GM20431 (cell line): Measurements from ENCODE around the gene ALDH3B1.

Source experiments
- in situ Hi-C: fragments of 300-500 bp; cut with MseI, MboI; formaldehyde crosslinking; loops from one replicate; pipeline ENCODE4 v1.15.0; 2020; ENCODE audit warnings: low sequenced_read_pairs; ENCODE audit not compliant: unreplicated experiment

Gene ALDH3B1

GRCh38 chr11:67996622-67997474 is 13.3 kb upstream of the ALDH3B1 start:
- in situ Hi-C loops: no loop called here

GRCh38 chr11:67997475-67997921 is 12.6 kb upstream of the ALDH3B1 start:
- in situ Hi-C loops: no loop called here

DNA sequence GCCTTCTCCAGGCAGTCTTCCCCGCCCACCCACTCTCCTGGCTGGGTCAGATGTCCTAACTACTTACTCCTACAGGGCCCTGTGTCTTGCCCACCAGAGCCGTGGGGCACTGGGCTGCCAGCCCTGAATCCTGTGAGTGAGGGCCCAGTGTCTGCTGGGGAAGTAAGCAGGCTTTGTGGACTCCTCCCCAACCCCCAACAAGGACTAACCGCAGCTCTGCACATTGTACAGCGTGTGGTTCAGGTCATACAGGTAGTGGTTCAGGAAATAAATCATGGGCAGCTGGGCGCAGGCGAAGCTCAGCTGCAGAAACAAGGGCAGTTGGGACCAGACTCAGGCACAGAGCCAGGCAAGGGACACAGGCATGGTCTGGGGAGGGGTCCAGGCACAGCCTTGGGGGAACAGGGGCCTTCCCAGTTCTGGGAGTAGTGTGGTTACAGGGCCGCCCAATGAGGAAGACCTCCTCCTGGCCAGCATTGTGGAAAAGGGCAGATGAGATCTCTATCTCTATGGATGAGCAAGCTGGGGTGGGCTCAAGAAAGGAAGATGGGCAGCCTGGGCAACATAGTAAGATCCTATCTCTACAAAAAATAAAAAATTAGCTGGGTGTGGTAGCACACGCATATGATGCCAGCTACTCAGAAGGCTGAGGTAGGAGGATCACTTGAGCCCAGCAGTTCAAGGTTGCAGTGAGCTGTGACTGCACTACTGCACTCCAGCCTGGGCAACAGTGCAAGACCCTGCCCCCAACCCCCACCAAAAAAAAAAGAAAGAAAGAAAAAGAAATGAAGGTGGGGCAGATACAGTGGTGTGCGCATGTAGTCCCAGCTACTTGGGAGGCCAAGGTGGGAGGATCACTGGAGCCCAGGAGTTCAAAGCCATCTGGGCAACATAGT is 11.7 kb upstream of the ALDH3B1 start:
- in situ Hi-C loops: no loop called here

DNA sequence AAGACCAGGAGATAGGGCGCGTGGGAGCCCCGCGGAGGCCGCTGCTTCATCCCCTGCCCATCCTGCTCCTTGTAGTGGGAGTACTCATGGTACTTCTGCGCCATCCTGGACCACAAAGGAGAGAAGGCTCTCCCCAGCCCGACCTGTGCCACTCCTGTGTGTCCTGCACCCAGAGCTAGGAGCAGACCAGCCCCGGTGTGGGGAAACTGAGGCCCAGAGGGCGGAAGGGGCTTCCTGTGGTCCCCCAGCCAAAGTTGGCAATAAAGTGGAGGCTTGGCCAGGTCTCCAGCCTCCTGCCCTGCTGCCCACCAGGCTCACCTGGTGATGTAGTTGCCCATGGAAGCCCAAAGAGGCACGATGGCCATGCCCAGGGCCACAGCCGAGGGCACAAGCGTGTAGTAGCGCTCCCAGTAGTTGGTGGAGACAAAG is 10.9 kb upstream of the ALDH3B1 start:
- in situ Hi-C loops: no loop called here

- in situ Hi-C loops: loop anchor here (10.0 kb wide), 1 partner anchor 195 kb away; no protein-coding TSS in a partner anchor
Observed at GRCh38 chr11:67999704-68000103, 10.4 kb upstream of the ALDH3B1 start.

DNA sequence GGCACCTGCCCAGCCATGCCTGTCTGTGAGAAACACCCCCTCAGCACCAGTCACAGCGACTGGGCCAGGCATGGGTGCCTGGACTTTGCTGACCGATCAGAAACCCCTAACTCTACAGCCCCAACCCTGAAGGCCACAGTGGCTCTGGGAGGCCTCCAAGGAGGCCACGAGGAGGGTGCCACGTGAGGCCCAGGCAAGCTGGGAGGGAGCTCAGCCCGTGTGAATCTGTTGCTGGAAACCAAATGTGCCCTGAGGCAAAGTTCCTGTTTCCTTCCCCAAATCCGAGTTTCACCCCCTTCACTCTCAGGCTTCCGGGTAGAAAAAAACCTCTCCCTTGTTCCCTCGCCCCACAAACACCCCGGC is 7.6 kb upstream of the ALDH3B1 start:
- in situ Hi-C loops: loop anchor here (10.0 kb wide), 1 partner anchor 192 kb away; no protein-coding TSS in a partner anchor

DNA sequence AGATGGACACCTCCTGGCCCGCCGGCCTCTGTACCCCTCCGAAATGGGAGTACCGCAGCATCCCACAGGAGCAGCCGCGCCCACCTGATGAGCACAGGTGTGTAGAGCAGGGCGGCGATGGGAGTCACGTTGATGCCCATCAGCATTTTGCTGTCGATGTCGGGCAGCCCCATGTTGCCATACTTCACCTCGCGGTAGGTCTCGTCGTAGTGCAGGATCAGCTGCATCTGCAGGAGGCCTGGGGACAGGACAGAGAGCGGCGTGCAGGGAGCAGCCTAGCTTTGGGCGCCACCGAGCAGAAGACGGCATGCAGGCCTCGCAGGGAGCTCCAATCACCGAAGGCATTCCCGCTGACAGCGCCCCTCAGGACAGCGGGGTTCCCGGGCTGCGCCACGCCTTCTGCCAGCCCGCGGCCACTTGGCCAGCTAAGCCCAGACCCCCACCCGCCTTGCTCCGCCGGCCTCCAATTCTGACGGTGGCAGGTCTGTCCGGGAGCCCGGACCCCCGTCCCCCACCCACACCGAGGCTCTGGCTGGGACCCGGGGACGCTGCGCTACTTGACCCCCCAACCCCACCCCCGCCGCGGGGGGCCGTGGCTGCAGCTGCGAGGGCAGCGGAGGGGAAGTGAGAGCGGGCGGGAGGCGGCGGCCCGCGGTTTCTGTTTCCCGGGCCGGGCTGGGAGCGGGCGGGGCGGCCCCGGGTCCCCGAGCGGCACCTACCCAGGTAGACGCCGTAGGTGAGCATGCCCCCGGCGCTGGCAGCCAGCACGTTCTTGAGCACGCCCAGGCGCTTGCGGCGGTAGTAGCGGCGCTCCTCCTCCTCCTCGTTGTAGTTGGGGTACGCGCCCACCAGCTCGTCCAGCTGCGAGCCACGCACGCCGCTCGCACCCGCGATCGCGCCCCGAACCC is 6.9 kb upstream of the ALDH3B1 start:
- in situ Hi-C loops: loop anchor here (10.0 kb wide), 1 partner anchor 192 kb away; no protein-coding TSS in a partner anchor

DNA sequence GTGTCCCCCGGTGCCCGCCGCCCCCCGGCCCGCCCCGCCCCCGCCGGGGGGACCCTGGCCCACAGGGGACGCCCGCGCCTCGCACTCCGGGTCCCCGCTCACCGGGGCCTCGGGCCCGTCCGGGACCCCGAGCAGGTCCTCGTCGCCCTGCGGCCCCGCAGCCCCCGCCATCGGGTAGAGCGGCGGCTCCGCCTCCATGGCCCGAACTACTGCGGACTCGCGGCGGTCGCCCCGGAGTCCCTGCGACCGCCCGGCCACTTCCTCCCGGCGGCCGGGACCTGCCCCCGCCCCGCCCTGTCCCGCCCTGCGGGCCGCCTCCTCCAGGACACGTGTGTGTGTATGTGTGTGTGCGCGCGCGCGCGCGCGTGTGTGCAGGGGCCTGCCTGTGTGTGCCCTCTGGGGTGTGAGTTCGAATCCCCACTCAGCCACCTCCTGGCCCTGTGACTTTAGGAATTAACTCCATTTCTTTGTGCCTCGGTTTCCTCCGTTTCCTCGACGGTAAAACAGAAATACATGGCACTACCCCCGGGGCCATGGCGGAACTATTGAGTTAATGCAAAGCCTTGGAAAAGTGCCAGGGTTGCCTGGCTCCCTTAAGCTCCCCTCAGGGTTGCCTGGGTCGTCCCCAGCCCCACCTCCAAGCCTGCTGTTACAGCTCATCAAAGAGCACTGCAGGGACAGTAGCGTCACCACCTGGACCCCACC is 6.1 kb upstream of the ALDH3B1 start, which contains the start of gene UNC93B1:
TSS of gene UNC93B1 (minus strand) at position 252 of the 705 bp plus-strand sequence. CDS start at position 198, 54 bp downstream.
- in situ Hi-C loops: loop anchor here (10.0 kb wide), 1 partner anchor 191 kb away; no protein-coding TSS in a partner anchor

- in situ Hi-C loops: loop anchor here (10.0 kb wide), 1 partner anchor 190 kb away; no protein-coding TSS in a partner anchor
Observed at GRCh38 chr11:68004551-68005335, 5.4 kb upstream of the ALDH3B1 start.

DNA sequence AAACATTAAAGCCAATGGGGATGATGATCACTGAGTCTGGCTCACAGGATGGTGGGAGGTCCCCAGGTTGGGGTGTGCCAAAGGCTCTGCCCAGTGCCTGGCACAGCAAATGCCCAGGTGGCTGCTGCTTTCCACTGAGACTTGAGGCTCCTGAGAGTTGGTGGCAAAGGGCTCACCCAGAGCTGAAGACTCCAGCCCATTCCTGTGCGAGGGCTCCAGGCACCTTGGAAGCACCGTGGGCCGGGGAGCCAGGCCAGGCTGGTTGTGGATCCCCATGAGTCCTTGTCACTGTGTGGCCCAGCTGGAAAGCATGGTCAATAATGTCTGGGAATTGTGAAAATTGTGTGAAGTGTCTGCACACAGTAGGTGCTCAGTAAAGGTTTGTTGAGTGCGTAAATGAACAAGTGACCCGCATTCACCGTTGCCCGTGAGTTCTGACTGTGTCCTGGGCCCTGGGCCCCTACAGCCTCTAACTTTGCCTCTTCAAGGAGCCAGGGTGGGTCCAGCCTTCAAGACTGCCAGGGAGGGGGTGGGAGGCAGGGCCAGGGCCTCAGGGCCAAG is 3.4 kb upstream of the ALDH3B1 start:
- in situ Hi-C loops: loop anchor here (10.0 kb wide), 1 partner anchor 188 kb away; no protein-coding TSS in a partner anchor

DNA sequence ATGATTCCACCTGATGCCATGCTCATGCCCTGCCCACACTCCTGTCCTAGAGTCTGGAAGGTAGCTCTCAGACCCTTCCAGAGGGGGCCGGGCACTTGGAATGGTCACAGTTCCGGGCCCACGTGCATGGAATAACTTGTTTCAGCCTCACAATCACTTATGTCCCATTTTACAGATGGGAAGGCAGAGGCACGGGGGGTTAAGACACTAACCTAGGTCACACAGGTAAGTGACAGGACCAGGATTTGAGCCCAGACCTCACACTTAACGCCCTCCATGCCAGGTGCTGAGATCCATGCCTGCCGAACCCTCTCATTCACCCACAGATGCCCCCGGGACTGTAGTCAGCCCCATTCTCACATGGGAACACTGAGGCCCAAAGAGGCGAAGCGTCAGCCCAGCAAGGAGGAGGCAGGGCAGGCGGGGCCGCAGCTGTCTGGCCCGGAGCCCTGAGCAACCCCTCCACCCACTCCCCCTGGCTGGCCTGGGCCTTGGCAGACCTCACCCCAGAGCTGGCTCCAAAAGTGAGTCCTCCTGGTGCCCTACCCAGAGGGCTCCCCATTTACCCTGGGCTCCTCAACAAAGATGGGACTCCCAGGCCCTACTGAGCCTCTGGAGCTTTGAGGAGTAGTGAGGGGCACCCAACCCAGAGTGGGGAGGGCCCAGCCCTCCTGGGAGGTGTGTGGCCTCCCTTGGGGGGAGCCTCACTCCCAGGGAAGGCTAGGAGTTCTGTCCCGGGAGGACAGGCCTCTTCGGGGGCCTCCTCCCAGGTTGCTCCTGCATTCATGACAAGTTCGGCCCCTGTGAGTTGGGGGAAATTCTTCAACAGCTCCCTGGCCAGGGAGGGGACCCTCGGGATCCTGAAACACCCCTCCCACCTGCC is 2.4 kb upstream of the ALDH3B1 start:
- in situ Hi-C loops: loop anchor here (10.0 kb wide), 1 partner anchor 187 kb away; no protein-coding TSS in a partner anchor

DNA sequence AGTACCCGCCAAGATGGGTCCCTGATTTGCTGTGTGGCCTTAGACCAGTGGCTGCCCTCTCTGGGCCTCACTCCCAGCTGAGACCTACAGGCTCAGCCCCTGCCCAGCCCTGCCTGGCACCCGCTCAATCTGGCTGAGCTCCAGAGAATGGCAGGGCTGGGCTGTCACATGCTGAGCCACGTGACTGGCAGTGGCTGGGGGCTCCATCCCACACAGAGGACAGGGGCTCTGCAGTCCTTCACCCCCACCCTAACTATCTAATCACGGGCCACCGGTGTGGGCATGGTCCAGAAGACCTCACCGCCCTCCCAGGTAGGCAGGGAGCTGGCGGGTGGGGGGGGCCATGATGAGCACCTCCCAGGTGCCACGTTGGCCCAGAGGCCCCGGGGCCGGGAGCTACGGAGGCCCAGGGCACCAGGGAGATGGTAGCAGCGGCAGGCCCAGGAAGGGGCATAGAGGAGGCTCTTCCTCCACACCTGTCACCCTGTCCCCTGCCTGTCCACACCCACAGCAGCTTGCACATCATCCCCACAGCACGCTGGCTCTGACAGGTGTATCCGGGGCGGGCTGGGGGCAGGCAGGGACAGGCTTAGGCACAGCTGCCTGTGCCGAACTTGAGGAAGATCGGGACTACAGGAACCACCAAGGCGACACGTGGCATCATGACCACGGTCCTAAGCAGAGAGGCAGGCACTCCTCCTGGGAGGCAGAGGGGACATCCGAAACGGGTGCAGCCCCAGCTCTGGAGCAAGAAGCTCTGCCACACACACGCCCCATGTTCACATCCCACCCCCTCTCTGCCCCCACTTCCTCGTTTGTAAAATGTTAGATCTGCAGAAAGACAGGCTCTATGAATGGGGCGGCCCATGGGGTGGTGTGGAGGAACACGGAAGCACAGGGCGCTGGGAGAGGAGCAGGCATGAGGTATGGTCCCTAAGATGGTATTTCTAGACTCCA is 1.5 kb upstream of the ALDH3B1 start:
- in situ Hi-C loops: loop anchor here (10.0 kb wide), 1 partner anchor 186 kb away; no protein-coding TSS in a partner anchor

DNA sequence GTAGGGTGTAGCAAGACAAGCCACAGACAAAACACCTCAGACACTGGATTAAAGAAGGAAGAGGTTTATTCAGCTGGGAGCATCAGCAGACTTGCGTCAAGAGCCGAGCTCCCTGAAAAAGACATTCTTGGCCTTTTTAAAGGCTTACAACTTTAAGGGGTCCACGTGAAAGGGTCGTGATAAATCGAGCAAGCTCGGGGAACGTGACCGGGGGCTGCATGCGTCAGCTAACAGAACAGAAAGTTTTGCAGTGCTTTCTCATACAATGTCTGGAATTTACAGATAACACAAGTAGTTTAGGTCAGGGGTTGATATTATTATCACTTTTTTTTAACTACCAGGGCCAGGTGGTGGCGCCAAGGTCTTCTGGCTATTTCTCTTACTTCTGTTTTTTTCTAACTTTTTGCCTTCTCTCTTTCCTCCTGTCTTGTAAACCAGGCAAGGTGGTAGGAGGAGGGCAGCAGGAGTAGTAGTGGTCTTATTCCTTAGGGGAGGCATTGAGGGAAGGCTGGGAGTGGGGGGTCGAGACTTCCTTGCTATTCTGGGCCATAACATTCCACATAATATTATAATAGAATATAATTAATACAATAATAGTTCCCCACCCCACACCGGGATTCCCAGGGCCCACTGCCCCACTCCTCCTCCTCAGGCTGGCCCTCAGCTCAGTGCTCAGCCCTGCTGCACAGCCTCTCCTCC is 587 bp upstream of the ALDH3B1 start:
- in situ Hi-C loops: loop anchor here (10.0 kb wide), 1 partner anchor 185 kb away; no protein-coding TSS in a partner anchor

DNA sequence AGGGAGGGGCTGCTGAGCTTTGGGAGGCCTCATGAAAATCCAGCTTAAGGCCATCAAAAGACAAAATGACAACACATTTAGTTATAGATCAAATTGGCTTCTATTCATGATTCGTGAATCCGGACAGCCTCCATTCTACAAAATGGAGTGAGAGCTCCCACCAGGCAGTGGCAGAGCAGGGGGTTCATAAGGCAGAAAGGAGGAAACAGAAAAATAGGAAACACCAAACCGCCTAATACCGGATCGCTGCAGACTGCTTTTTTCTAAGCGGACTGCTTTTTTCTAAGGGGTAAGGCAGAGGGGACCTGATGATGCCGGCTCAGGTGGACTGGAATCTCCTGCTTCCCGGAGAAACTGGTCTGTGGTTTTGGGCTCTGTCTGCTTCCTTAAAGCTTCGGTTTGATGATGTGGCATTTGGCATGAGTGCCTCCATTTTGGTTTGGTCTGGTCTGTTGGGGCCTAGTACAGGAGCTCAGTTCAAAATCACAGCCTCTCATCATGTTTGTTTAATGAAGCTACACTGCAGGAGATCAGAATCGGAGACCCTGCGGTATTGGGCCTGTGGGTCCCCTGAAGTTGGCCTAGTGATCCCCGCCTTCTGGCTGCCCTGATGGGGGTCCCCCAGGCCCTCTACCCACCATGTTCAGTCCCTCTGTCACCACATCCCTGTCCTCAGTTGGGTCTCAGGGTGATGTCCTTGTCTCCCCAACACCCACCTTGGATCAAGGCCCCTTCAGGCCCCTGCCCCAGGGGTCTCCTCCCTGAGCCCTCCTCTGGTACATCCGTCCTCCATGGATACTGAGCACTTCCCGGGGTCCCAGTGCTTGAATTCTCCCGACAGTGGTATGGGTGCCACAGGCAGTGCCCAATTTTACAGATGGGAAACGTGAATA is 1.2 kb downstream of the ALDH3B1 start:
- in situ Hi-C loops: no loop called here
